Progenitor cell of endocrine pancreas (in vitro differentiated cells): ENCODE data around the gene YIF1A. TPM values are rescaled to one million over a fixed set of nuclear protein-coding genes. Genes with fewer than 3 reads are reported as not detected.

Source experiments
- DNase-seq: peaks from one replicate; pipeline ENCODE4 v3.0.0; 2021; ENCODE audit warnings: low spot score; ENCODE audit not compliant: unreplicated experiment
- H3K27ac Mint-ChIP-seq: 2 replicates; pipeline ENCODE4 v1.8.0; 2021; ENCODE audit warnings: mild to moderate bottlenecking, moderate library complexity, mixed read lengths
- H3K27me3 Mint-ChIP-seq: 2 replicates; pipeline ENCODE4 v1.8.0; 2021; ENCODE audit warnings: mixed read lengths
- H3K36me3 Mint-ChIP-seq: 2 replicates; pipeline ENCODE4 v1.8.0; 2022; ENCODE audit warnings: mixed read lengths; ENCODE audit not compliant: insufficient read depth
- H3K4me1 Mint-ChIP-seq: 2 replicates; pipeline ENCODE4 v1.8.0; 2021; ENCODE audit warnings: low read depth, mixed read lengths
- H3K4me3 Mint-ChIP-seq: 2 replicates; pipeline ENCODE4 v1.8.0; 2021; ENCODE audit warnings: low read depth, mild to moderate bottlenecking, moderate library complexity, mixed read lengths
- H3K9me3 Mint-ChIP-seq: 2 replicates; pipeline ENCODE4 v1.8.0; 2021; ENCODE audit warnings: low read depth, mixed read lengths
- CTCF ChIP-seq: fragments of 200-600 bp; sonication (generic); IDR thresholded peaks from one replicate; pipeline ENCODE4 v1.5.0; 2021; ENCODE audit warnings: antibody characterized with exemption, mild to moderate bottlenecking; ENCODE audit not compliant: unreplicated experiment
- long read RNA-seq: library from polyadenylated mRNA; unstranded; transcript quantifications from one replicate; pipeline ENCODE4 v2.0.0, GENCODE V29; 2020
- total RNA-seq: library from RNA; stranded (reverse); gene quantifications from 2 replicates; pipeline ENCODE4 v1.2.1, GENCODE V29; 2021

The YIF1A gene
- total RNA-seq: 61.7 and 64.6 TPM in 2 replicates
- long read RNA-seq, transcript YIF1A-203 (8 exons, 1,124 nt): major isoform, 15 of 21 reads
- long read RNA-seq, partial matches to known transcripts: 1 of 21 reads
- long read RNA-seq, other reads (novel, unspliced or antisense): 3 of 21 reads

- TF ChIP-seq CTCF: peak; percentile 35
- Mint-ChIP-seq H3K4me1 (peaks cover 20% of the 10 kb centered on the region), H3K36me3 (no peaks in the 10 kb centered on the region), H3K4me3 (peak within 1 kb of the TSS; percentile 86), H3K27ac (peak within 1 kb of the TSS; percentile 97), H3K9me3 (no peaks in the 10 kb centered on the region), H3K27me3 (peaks cover 22% of the 10 kb centered on the region)
- DNase-seq: peak; percentile 96
These were observed at the start of gene YIF1A for GRCh38 chr11:66288671-66289547. Gene YIF1A (minus strand): TSS chr11:66289143. CDS start chr11:66288985, 158 bp downstream.

DNA sequence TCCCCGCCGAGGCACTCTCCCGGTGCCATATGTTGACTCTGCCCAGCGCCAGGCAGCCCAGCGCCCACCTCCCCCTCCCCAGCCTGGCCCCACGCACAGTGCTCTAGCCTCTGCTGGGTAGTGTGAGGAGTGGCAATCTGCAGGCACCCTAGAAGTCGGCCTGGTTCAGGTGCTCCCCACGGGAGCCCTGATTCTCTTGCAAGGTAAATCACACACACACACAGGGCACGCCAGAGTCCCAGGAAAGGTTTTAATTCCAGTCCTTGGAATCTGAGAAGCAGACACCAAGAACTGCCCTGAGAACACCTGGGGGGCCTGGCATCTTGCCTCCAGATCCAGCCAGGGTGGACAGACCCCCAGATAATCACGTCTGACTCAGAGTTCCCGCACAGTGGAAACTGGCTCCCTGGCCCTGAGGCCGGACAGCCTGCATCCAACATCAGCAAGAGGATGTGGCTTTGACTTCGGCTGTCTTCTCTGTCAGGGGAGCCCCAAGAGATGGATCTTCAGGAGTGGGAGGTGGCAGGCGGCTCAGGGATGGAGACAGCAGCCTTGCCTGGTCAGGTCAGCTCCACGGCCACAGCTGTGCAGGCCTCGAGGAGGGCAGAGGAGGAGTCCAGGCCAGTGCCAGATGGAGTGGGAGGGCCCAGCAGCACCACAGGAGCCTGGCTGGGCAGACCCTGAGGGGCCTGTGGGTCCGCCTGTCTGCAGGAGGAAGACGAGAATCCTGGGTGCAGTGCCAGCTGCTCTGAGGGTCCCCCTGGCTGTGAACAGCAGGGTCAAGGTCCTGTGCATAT is 48.4 kb upstream of the YIF1A start:
- no peak for TF ChIP-seq CTCF
- H3K4me3 Mint-ChIP-seq: no peak overlapping the region
- no peak overlapping the region for H3K27ac Mint-ChIP-seq
- H3K9me3 Mint-ChIP-seq: no peaks in the 10 kb centered on the region
- DNase-seq: no peak
- H3K27me3 Mint-ChIP-seq: peaks cover 11% of the 10 kb centered on the region
- peaks cover 2% of the 10 kb centered on the region for H3K4me1 Mint-ChIP-seq
- H3K36me3 Mint-ChIP-seq: peaks cover 4% of the 10 kb centered on the region

- Mint-ChIP-seq H3K4me3 (peak within 1 kb of the TSS; percentile 65), H3K4me1 (peaks cover 2% of the 10 kb centered on the region), H3K27me3 (peaks cover 11% of the 10 kb centered on the region), H3K36me3 (peaks cover 1% of the 10 kb centered on the region), H3K9me3 (no peaks in the 10 kb centered on the region), H3K27ac (peak within 1 kb of the TSS; percentile 74)
- no peak for DNase-seq
- peak; percentile 19 for TF ChIP-seq CTCF
These were observed 47.5 kb upstream of the YIF1A start, which contains the start of gene RIN1 for GRCh38 chr11:66336234-66337102. Gene RIN1 (minus strand): TSS chr11:66336434. CDS start chr11:66336402, 32 bp downstream.

- no peaks in the 10 kb centered on the region for H3K9me3 Mint-ChIP-seq
- peaks cover 11% of the 10 kb centered on the region for H3K27me3 Mint-ChIP-seq
- no peak for DNase-seq
- peaks cover 1% of the 10 kb centered on the region for H3K36me3 Mint-ChIP-seq
- no peak for TF ChIP-seq CTCF
- no peak overlapping the region for H3K27ac Mint-ChIP-seq
- peak overlapping the region; percentile 65 for H3K4me3 Mint-ChIP-seq
- H3K4me1 Mint-ChIP-seq: peaks cover 2% of the 10 kb centered on the region
These were observed 46.7 kb upstream of the YIF1A start for GRCh38 chr11:66335531-66336233.
